Kidney epithelial cell (primary cell): ENCODE data around the gene SLC6A17. TPM values are rescaled to one million over a fixed set of nuclear protein-coding genes. Genes with fewer than 3 reads are reported as not detected.

ENCODE experiments used
- DNase-seq: peaks from one replicate; pipeline ENCODE4 v3.0.0-alpha.2; 2010; ENCODE audit warnings: low read depth
- H3K27me3 ChIP-seq: 2 replicates; pipeline ENCODE4 v1.6.0; 2011; ENCODE audit warnings: low read length; ENCODE audit not compliant: control insufficient read depth, insufficient read depth
- H3K36me3 ChIP-seq: 2 replicates; pipeline ENCODE4 v1.5.1; 2011; ENCODE audit warnings: low read length; ENCODE audit not compliant: control insufficient read depth, insufficient read depth
- H3K4me3 ChIP-seq: 2 replicates; pipeline ENCODE4 v1.5.1; 2011; ENCODE audit warnings: low read depth, mild to moderate bottlenecking, control low read depth, low read length
- total RNA-seq: library from RNA; depleted of rRNA; stranded (reverse); fragments of >200 nt; gene quantifications from 2 replicates; pipeline ENCODE4 v1.2.3, GENCODE V29; 2015
- TF ChIP-seq, protein P1 (sequence below): IDR thresholded peaks from 2 replicates; pipeline ENCODE4 v1.5.1; 2011; ENCODE audit warnings: mild to moderate bottlenecking, moderate library complexity, low read length, control low read depth, inconsistent platforms; ENCODE audit not compliant: insufficient read depth, poor library complexity, severe bottlenecking

The SLC6A17 gene
- 0.42 and 0.75 TPM in 2 replicates for total RNA-seq

DNA sequence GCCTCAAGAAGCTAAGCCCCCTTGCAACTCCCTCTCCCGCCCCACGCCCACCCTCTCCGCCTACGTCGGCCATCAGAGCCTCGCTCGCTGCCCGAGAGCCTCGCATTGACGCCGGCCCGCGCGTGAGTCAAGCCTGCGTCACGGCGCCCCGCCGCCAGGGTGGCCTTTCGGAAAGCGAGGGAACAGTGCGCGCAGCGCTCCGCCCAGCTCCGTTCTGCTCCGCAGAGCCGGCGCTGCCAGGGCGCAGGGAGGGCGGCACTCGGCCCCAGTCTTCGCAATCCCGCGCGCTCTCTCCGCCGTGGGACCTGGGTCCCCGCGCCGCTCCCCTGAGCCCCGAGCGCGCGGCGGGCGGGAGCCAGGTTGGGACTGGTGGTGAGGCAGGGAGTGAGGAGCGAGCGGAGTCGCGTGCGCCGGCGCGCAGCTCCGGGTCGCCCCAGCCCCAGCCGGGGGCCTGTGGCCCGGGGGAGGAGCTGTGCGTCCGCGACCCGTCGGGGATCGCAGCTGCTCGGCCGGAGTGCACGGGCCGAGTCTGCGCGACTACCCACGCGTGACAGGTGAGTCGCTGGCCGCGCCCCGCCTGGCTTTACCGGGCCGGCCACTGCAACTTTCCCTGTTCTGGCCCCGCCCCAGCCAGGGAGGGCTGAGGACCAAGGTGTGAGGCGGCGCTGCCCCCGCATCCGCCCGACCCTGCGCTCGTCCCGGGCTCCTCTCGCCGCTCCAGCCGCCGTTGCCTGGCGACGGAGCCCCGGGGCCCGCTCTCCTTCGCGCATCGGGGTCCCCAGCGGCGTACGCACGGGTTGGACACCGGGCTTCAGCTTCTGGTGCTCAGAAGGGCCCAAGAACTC is at the start of gene SLC6A17:
Gene SLC6A17, plus strand, starts transcription at position 165 of the 845 bp plus-strand sequence. CDS start 16,436 bp downstream, outside the sequence.
- no peak for DNase-seq
- no peaks in the 10 kb centered on the region for H3K36me3 ChIP-seq
- H3K27me3 ChIP-seq = peaks cover 49% of the 10 kb centered on the region
- peak within 1 kb of the TSS; percentile 20 for H3K4me3 ChIP-seq
- TF ChIP-seq, protein P1, sequence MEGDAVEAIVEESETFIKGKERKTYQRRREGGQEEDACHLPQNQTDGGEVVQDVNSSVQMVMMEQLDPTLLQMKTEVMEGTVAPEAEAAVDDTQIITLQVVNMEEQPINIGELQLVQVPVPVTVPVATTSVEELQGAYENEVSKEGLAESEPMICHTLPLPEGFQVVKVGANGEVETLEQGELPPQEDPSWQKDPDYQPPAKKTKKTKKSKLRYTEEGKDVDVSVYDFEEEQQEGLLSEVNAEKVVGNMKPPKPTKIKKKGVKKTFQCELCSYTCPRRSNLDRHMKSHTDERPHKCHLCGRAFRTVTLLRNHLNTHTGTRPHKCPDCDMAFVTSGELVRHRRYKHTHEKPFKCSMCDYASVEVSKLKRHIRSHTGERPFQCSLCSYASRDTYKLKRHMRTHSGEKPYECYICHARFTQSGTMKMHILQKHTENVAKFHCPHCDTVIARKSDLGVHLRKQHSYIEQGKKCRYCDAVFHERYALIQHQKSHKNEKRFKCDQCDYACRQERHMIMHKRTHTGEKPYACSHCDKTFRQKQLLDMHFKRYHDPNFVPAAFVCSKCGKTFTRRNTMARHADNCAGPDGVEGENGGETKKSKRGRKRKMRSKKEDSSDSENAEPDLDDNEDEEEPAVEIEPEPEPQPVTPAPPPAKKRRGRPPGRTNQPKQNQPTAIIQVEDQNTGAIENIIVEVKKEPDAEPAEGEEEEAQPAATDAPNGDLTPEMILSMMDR = no peak

DNA sequence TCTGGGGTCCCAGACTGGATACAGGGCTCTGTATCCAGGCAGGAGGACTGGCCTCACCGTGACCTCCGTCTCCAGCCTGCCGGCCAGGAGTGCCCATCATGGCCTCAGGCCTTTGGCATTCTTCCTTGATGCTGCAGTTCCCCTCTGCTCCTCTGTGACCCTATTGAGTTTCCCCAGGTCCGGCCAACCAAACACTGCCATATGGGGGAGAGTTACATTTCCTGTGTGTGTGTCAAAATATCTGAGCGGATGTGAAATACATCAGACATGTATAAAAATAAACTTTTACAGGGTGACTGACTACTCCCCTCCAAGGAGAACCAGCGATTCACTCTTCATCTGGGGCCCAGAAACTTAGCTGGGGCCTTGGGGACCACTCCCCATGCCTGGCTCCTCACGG is 48.2 kb upstream of the SLC6A17 start:
- Histone ChIP-seq H3K27me3 (peaks cover 29% of the 10 kb centered on the region), H3K4me3 (no peak overlapping the region), H3K36me3 (no peaks in the 10 kb centered on the region)
- TF ChIP-seq, protein P1 = no peak
- no peak for DNase-seq

DNA sequence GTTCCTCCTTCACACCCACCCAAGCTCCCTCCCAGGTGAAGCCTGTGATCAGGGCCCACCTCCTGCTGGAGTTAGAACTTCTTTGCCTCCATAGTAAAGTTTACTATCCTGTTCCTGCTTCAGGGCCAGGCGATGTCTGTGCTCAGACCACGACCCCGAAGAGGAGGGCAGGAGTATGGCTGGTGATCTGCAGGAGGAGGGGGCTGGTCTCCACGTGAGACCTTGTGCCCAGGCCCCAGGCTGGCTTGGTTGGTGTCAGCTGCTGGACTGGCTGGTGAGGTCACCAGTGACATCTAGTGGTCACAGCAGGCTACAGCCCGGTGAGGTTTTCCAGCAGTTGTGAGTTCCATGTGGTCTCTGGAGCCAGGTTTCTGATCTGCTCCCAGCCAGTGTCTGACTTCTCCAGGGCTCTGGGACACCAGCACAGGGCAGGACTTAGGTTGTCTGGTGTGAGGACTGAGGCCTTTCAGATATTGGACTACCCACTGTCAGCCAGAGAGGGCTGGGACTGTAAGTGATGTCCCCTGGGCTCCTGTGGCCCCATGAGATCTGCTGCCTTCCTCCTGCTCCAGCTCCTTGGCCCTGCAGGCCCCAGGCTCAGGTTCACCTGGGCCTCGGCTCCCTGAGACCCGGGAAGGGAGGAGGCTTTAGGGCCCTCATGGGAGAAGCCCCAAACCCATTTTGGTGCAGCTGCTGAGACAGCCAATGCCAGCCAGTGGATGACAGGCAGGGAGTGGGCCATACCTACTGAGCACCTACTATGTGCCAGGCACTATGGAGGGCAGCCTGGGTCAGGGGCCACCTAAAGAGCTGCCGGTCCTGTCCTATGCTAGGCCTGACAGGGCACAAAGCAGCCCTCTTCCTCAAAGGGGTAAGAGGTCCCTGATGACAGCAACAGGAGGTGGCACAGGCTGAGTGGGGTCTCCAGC is 44.0 kb upstream of the SLC6A17 start:
- peak; percentile 35 for DNase-seq
- H3K36me3 ChIP-seq = no peaks in the 10 kb centered on the region
- H3K4me3 ChIP-seq = no peak overlapping the region
- TF ChIP-seq, protein P1 = peak; percentile 92
- H3K27me3 ChIP-seq = peaks cover 34% of the 10 kb centered on the region

DNA sequence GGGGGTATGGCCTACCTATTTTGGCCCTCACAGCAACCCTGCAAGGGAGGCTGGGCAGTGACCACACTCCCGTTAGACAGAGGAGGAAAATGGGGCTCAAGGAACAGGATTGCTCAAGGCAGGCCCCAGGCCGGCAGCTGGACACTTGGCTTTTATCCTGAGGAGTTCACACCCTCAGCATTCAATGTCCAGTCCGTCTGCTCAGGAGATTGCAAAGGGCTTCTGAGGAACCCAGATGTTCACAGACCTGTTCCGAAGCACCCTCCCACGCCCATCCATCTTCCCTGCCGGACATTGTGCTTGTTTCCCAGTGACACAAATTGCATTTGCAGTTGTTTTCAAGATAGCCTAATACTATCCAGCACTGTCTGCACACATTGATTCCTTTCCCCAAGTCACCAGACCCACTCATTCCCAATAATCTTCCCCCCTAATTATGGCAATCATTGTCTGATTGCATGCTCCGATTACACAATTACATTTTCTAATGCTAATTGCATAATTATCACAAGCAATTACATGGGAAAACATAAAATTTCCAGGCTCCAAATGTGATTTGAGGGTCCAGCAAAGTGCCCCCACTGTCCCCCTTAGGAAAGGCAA is 42.3 kb upstream of the SLC6A17 start:
- no peak overlapping the region for H3K4me3 ChIP-seq
- peaks cover 39% of the 10 kb centered on the region for H3K27me3 ChIP-seq
- TF ChIP-seq, protein P1 = no peak
- DNase-seq = no peak
- no peaks in the 10 kb centered on the region for H3K36me3 ChIP-seq

- TF ChIP-seq, protein P1 = no peak
- H3K36me3 ChIP-seq = no peaks in the 10 kb centered on the region
- DNase-seq = no peak
- H3K4me3 ChIP-seq = no peak overlapping the region
- peaks cover 52% of the 10 kb centered on the region for H3K27me3 ChIP-seq
Measured at GRCh38 chr1:110111081-110111480, 39.2 kb upstream of the SLC6A17 start.
